H9 (cell line): ENCODE measurements around the gene UBE3A. TPM values are rescaled to one million over a fixed set of nuclear protein-coding genes. Genes with fewer than 3 reads are reported as not detected.

Source experiments
- DNase-seq: peaks from one replicate; pipeline ENCODE4 v3.0.0-alpha.2; 2017
- H2AFZ ChIP-seq: one replicate; pipeline ENCODE4 v1.6.1; 2013; ENCODE audit warnings: mild to moderate bottlenecking, low read length, control low read depth, moderate library complexity
- H2AK5ac ChIP-seq: 2 replicates; pipeline ENCODE4 v1.6.1; 2013; ENCODE audit warnings: low read length, control low read depth, mixed read lengths; ENCODE audit not compliant: insufficient read length
- H2BK120ac ChIP-seq: one replicate; pipeline ENCODE4 v1.6.1; 2013; ENCODE audit warnings: low read depth, mild to moderate bottlenecking, low read length, control low read depth, inconsistent platforms; ENCODE audit not compliant: poor library complexity, severe bottlenecking
- H2BK12ac ChIP-seq: 2 replicates; pipeline ENCODE4 v1.6.1; 2013; ENCODE audit warnings: low read length, control low read depth, mixed read lengths, low read depth; ENCODE audit not compliant: insufficient read length
- H2BK15ac ChIP-seq: 2 replicates; pipeline ENCODE4 v1.6.1; 2013; ENCODE audit warnings: low read depth, low read length, control low read depth
- H2BK20ac ChIP-seq: one replicate; pipeline ENCODE4 v1.6.1; 2013; ENCODE audit warnings: low read depth, mild to moderate bottlenecking, low read length, control low read depth, inconsistent platforms; ENCODE audit not compliant: poor library complexity, severe bottlenecking
- H2BK5ac ChIP-seq: 2 replicates; pipeline ENCODE4 v1.6.1; 2013; ENCODE audit warnings: low read length, control low read depth, mixed read lengths; ENCODE audit not compliant: insufficient read length
- H3K14ac ChIP-seq: 2 replicates; pipeline ENCODE4 v1.6.1; 2013; ENCODE audit warnings: low read length, control low read depth; ENCODE audit not compliant: insufficient read depth
- H3K18ac ChIP-seq: 2 replicates; pipeline ENCODE4 v1.6.1; 2013; ENCODE audit warnings: low read depth, mild to moderate bottlenecking, mixed read lengths, low read length, control low read depth; ENCODE audit not compliant: insufficient read length
- H3K23ac ChIP-seq: 2 replicates; pipeline ENCODE4 v1.6.1; 2013; ENCODE audit warnings: low read length, control low read depth, mixed read lengths, low read depth; ENCODE audit not compliant: insufficient read length
- H3K23me2 ChIP-seq: 2 replicates; pipeline ENCODE4 v1.6.1; 2013; ENCODE audit warnings: low read depth, mild to moderate bottlenecking, mixed read lengths, low read length, control low read depth; ENCODE audit not compliant: insufficient read length, poor library complexity, severe bottlenecking
- H3K27ac ChIP-seq: 2 replicates; pipeline ENCODE4 v1.5.1; 2013; ENCODE audit warnings: low read length, control low read depth, mixed read lengths, low read depth; ENCODE audit not compliant: insufficient read length
- H3K27me3 ChIP-seq: 2 replicates; pipeline ENCODE4 v1.6.1; 2013; ENCODE audit warnings: low read length, control low read depth, inconsistent platforms; ENCODE audit not compliant: insufficient read depth
- H3K4ac ChIP-seq: 2 replicates; pipeline ENCODE4 v1.6.1; 2013; ENCODE audit warnings: low read depth, mild to moderate bottlenecking, control low read depth, inconsistent platforms, low read length, moderate library complexity
- H3K4me1 ChIP-seq: 2 replicates; pipeline ENCODE4 v1.6.1; 2013; ENCODE audit warnings: low read length, control low read depth, inconsistent platforms; ENCODE audit not compliant: insufficient read depth
- H3K4me2 ChIP-seq: 2 replicates; pipeline ENCODE4 v1.6.1; 2013; ENCODE audit warnings: low read length, control low read depth, mixed read lengths; ENCODE audit not compliant: insufficient read length, insufficient read depth
- H3K56ac ChIP-seq: 2 replicates; pipeline ENCODE4 v1.6.1; 2013; ENCODE audit warnings: low read depth, mild to moderate bottlenecking, mixed read lengths, low read length, control low read depth; ENCODE audit not compliant: insufficient read length
- H3K79me1 ChIP-seq: 2 replicates; pipeline ENCODE4 v1.6.1; 2013; ENCODE audit warnings: low read depth, mild to moderate bottlenecking, moderate library complexity, low read length, control low read depth, inconsistent platforms; ENCODE audit not compliant: insufficient read depth, poor library complexity, severe bottlenecking
- H3K79me2 ChIP-seq: 2 replicates; pipeline ENCODE4 v1.6.1; 2013; ENCODE audit warnings: low read length, control low read depth, inconsistent platforms; ENCODE audit not compliant: insufficient read depth
- H3K9ac ChIP-seq: 2 replicates; pipeline ENCODE4 v1.6.1; 2013; ENCODE audit warnings: low read length, control low read depth, mixed read lengths; ENCODE audit not compliant: insufficient read length; ENCODE audit errors: extremely low read depth
- H3K9me3 ChIP-seq: one replicate; pipeline ENCODE4 v1.6.1; 2013; ENCODE audit warnings: low read depth, low read length, inconsistent platforms; ENCODE audit not compliant: control insufficient read depth
- H3T11ph ChIP-seq: one replicate; pipeline ENCODE4 v1.6.1; 2013; ENCODE audit warnings: mild to moderate bottlenecking, low read length, control low read depth, inconsistent platforms
- H4K20me1 ChIP-seq: one replicate; pipeline ENCODE4 v1.6.1; 2013; ENCODE audit not compliant: control insufficient read depth, insufficient read length, insufficient read depth
- H4K5ac ChIP-seq: 2 replicates; pipeline ENCODE4 v1.6.1; 2013; ENCODE audit warnings: low read depth, mild to moderate bottlenecking, mixed read lengths, low read length, control low read depth; ENCODE audit not compliant: insufficient read length
- H4K8ac ChIP-seq: replicated peaks from 2 replicates; pipeline ENCODE4 v1.6.1; 2013; ENCODE audit warnings: low read length, control low read depth, mixed read lengths, low read depth; ENCODE audit not compliant: insufficient read length
- H4K91ac ChIP-seq: 2 replicates; pipeline ENCODE4 v1.6.1; 2013; ENCODE audit warnings: low read depth, mild to moderate bottlenecking, moderate library complexity, mixed read lengths, low read length, control low read depth; ENCODE audit not compliant: insufficient read length
- H3K27ac Mint-ChIP-seq, 3 experiments: 2 replicates in 2 of 3; 3 replicates in 1 of 3; pipeline ENCODE4 v1.8.0; 2020 to 2021; ENCODE audit warnings: mixed read lengths in 3 of 3, mild to moderate bottlenecking in 1 of 3, moderate library complexity in 1 of 3
- H3K27me3 Mint-ChIP-seq: 2 replicates; pipeline ENCODE4 v1.8.0; 2021; ENCODE audit warnings: low read depth, mild to moderate bottlenecking, moderate library complexity, mixed read lengths
- H3K36me3 Mint-ChIP-seq, 3 experiments: 2 replicates in 2 of 3; 3 replicates in 1 of 3; pipeline ENCODE4 v1.8.0; 2020 to 2021; ENCODE audit warnings: low read depth in 3 of 3, mixed read lengths in 3 of 3; ENCODE audit not compliant: insufficient read depth in 1 of 3
- H3K4me1 Mint-ChIP-seq, 2 experiments: 2 replicates each; pipeline ENCODE4 v1.8.0; 2020; ENCODE audit warnings: mixed read lengths in 2 of 2
- H3K4me3 Mint-ChIP-seq, 2 experiments: 2 replicates in 1 of 2; 3 replicates in 1 of 2; pipeline ENCODE4 v1.8.0; 2020 to 2021; ENCODE audit warnings: mild to moderate bottlenecking in 2 of 2, mixed read lengths in 2 of 2, moderate library complexity in 1 of 2
- H3K9me3 Mint-ChIP-seq, 2 experiments: 2 replicates in 1 of 2; 3 replicates in 1 of 2; pipeline ENCODE4 v1.8.0; 2020; ENCODE audit warnings: mild to moderate bottlenecking in 2 of 2, mixed read lengths in 2 of 2, moderate library complexity in 1 of 2
- CTCF ChIP-seq: fragments of 200-600 bp; sonication (generic); conservative IDR thresholded peaks from 3 replicates; pipeline ENCODE4 v1.8.0; 2021; ENCODE audit warnings: antibody characterized with exemption, mild to moderate bottlenecking
- WGBS: extraction: QIAGEN DNeasy Blood & Tissue Kit; methylation state at CpG from one replicate; pipeline ENCODE4 v1.1.7; 2013; ENCODE audit warnings: missing lambda C conversion rate, low lambda C conversion rate, mixed read lengths; ENCODE audit not compliant: insufficient read length; ENCODE audit errors: extremely low coverage; 5-methylcytosine and 5-hydroxymethylcytosine counted together
- total RNA-seq: library from RNA; stranded (reverse); gene quantifications from 2 replicates; pipeline ENCODE4 v1.2.1, GENCODE V29; 2021

The UBE3A gene
- total RNA-seq, 1 experiment from 2014 or later, result 108 TPM

DNA sequence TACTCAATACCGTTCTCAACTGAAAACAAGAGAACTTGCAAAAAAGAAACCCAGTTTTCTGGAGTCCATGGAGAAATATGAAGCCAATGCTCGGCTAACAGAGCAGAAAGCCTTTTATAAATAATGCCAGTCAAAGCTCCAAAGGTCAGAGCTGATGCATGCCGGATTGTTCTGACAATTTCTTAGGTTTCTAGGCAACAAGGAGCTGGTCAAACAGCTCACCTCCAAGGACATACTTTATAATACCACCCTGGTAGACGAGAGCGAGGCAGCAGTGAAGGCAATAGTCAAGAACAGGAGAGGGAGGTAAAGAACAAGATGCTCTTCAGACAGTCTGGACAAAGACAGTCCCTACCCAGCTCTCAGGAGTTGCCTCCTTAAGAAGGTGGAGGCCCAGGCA is 111.1 kb downstream of the UBE3A start:
- no peak overlapping the region for H2BK12ac ChIP-seq
- Mint-ChIP-seq H3K36me3 (no peaks in the 10 kb centered on the region; a peak in 1 of 7 replicates), H3K27ac (no peak overlapping the region), H3K9me3 (no peaks in the 10 kb centered on the region), H3K27me3 (no peaks in the 10 kb centered on the region), H3K4me1 (peaks cover 8 to 13% of the 10 kb centered on the region in 2 experiments), H3K4me3 (no peak overlapping the region)
- no peak overlapping the region for H3K9ac ChIP-seq
- H3K23ac ChIP-seq, result no peak overlapping the region
- H2AFZ ChIP-seq, result no peak overlapping the region
- no peak overlapping the region for H4K8ac ChIP-seq
- peaks cover 10% of the 10 kb centered on the region; the same call in 1 of the 2 replicates for H3K4me1 ChIP-seq
- no peak for DNase-seq
- no peak overlapping the region for H3K18ac ChIP-seq
- H3K23me2 ChIP-seq, result no peaks in the 10 kb centered on the region
- H3K9me3 ChIP-seq, result no peaks in the 10 kb centered on the region
- H4K5ac ChIP-seq, result no peak overlapping the region
- H3K14ac ChIP-seq, result no peak overlapping the region
- no peak overlapping the region for H2BK120ac ChIP-seq
- no peaks in the 10 kb centered on the region; the same call in 1 of the 2 replicates for H3K27me3 ChIP-seq
- H3K27ac ChIP-seq, result no peak overlapping the region
- no peak overlapping the region for H3K4ac ChIP-seq
- H3K4me2 ChIP-seq, result no peak overlapping the region
- H3K79me2 ChIP-seq, result no peaks in the 10 kb centered on the region
- H4K91ac ChIP-seq, result no peak overlapping the region
- TF ChIP-seq CTCF, result no peak
- H2BK20ac ChIP-seq, result no peak overlapping the region
- H3T11ph ChIP-seq, result no peak overlapping the region
- H4K20me1 ChIP-seq, result no peaks in the 10 kb centered on the region
- no CpG with 5 or more reads among the region's 5 CpGs for WGBS
- H2BK5ac ChIP-seq, result no peak overlapping the region
- no peak overlapping the region for H2AK5ac ChIP-seq
- no peaks in the 10 kb centered on the region for H3K79me1 ChIP-seq
- no peak overlapping the region for H3K56ac ChIP-seq
- H2BK15ac ChIP-seq, result no peak overlapping the region
